ENCODE measurements around the gene BPIFB3. TPM values are rescaled to one million over a fixed set of nuclear protein-coding genes. Genes with fewer than 3 reads are reported as not detected.

Gene BPIFB3
- total and polyA plus RNA-seq, 2 of the 13 experiments (the other 11 are each of a cell fraction or from before 2014, with no cell fraction given): 0.09 TPM; not detected in 1

DNA sequence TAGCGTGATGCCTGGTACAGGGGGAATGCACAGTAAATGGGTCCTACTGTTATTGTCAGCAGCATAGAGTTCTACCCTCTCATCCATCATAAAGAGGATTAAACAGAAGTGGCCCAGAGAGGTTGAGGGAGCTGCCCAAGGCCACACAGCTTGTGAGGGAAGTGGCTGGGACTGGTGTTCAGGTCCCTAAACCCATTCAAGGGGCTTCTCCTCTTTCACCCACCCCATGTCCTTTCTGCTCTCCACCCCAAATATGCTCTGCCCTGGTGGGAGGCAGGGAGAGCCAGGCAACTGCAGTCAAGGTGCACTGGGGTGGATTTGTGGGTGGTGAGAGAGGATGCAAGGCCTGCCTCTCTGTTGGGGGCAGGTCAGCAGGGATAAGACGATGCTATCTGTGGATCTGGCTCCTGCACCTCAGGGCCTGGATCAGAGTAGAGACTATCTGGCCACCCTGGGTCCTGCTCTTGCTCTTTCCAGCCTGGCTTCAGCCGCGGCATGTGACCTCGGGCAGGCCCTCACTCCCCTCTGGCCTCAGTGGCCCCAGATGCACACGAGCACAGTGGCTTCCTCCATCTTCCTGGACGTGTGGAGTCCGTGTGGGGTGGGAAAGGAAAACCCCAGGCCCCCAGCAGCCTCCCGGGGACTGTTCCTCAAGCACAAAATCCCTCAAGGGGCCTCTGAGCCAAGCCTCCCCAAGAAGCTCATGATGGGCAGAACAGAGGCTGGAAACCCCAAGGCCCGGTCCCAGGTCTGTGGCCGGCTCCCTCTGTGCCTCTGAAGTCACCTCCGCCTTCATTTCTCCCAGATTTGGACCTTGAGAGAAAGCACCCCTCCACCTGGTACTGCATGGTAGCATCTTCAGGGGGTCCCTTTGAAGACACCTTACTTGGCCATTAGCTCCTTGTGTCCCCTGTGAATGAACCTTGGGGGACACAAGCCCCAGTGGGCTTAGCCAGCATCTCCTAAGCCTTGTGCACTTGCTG is 25.6 kb upstream of the BPIFB3 start (continued):
- 0 out of 2 replicates have a peak, but pooled peaks have one; percentile 29 for TF ChIP-seq SRY (CRISPR knock-in tag; IDR thresholded peaks at IDR 0.05)
- TF ChIP-seq PREB (CRISPR knock-in tag; IDR thresholded peaks at IDR 0.05): 0 out of 2 replicates have a peak, but pooled peaks have one; percentile 48
- no peak for TF ChIP-seq SOX5 (CRISPR knock-in tag; IDR thresholded peaks at IDR 0.05; ENCODE audit: borderline replicate concordance)
- TF ChIP-seq ZC3H13 (CRISPR knock-in tag; IDR thresholded peaks at IDR 0.05): no peak; the same call in 1 of the 2 replicates

- POLR2A ChIA-PET: interaction anchor here (1.4 kb wide), 1 partner anchor 15 kb away, joined by 3 read pairs; no protein-coding TSS in a partner anchor
- no peak overlapping the region for H3K9ac ChIP-seq (ENCODE audit: insufficient read depth, low read depth, low read length)
- no peak overlapping the region for H3K4me3 ChIP-seq (replicated peaks in 1 of 3; ENCODE audit: insufficient read depth in 1 of 3, low read depth in 2 of 3, low read length in 3 of 3)
- FAIRE-seq (no peak), DNase-seq (ENCODE audit: low spot score) (no peak), ATAC-seq (peak; percentile 39)
- peaks cover 20% of the 10 kb centered on the region for H3K4me1 ChIP-seq (ENCODE audit: insufficient read depth, low read length)
- peaks cover 4% of the 10 kb centered on the region; the same call in 1 of the 2 replicates for H4K20me1 ChIP-seq (ENCODE audit: insufficient read depth, low read length)
- no peak overlapping the region for H2AFZ ChIP-seq (ENCODE audit: low read length)
- CTCF ChIA-PET (ENCODE audit: low intra/inter-chr PET ratio, low total read pairs): no interaction called here
- no peaks in the 10 kb centered on the region for H3K36me3 ChIP-seq (replicated peaks in 1 of 2; ENCODE audit: control insufficient read depth in 1 of 2, insufficient read depth in 2 of 2, low read length in 2 of 2)
- in situ Hi-C loops (cut with HindIII; ENCODE audit: extremely low pct_ligation_motif_present, low pct_unique_long_range_greater_than_20kb) (no loop called here), intact Hi-C loops (cut with micrococcal nuclease; ENCODE audit: unreplicated experiment) (no loop called here)
- H3K79me2 ChIP-seq (ENCODE audit: insufficient read depth, low read length): no peaks in the 10 kb centered on the region
- H3K27ac ChIP-seq (ENCODE audit: extremely low read length, insufficient read depth, low read length): no peak overlapping the region
- no TSS peak for BruUV-seq (replicated peaks)
- H3K4me2 ChIP-seq (ENCODE audit: low read depth, low read length): no peak overlapping the region
- H3K9me3 ChIP-seq (ENCODE audit: low read length): no peaks in the 10 kb centered on the region
- WGBS (ENCODE audit: low lambda C conversion rate): 19% methylated on average over 7 of the region's 7 CpGs
- H3K27me3 ChIP-seq (ENCODE audit: control insufficient read depth in 1 of 2, insufficient read depth in 2 of 2, low read length in 2 of 2): peaks cover 0 to 19% of the 10 kb centered on the region in 2 experiments; a peak in 3 of 5 replicates
- TF ChIP-seq ZNF232 (CRISPR knock-in tag; IDR thresholded peaks at IDR 0.05; ENCODE audit: borderline replicate concordance) (no peak), ZNF24 (IDR thresholded peaks at IDR 0.05) (0 out of 2 replicates have a peak, but pooled peaks have one; percentile 10), NONO (IDR thresholded peaks at IDR 0.05) (no peak), NONO (CRISPR knock-in tag; conservative IDR thresholded peaks at IDR 0.05) (0 out of 2 replicates have a peak, but pooled peaks have one; percentile 5), BHLHE40 (IDR thresholded peaks at IDR 0.05; ENCODE audit: low read length) (peak; percentile 26; the same call in 1 of the 2 replicates), SMYD3 (CRISPR knock-in tag; IDR thresholded peaks at IDR 0.05) (no peak), CTCF (CRISPR knock-in tag; IDR thresholded peaks at IDR 0.05) (0 out of 2 replicates have a peak, but pooled peaks have one; percentile 4), MED8 (CRISPR knock-in tag; IDR thresholded peaks at IDR 0.05; ENCODE audit: insufficient replicate concordance) (peak; percentile 38), ZKSCAN8 (CRISPR knock-in tag; IDR thresholded peaks at IDR 0.05; ENCODE audit: borderline replicate concordance) (peak; percentile 65; the same call in 1 of the 2 replicates), ZKSCAN1 (IDR thresholded peaks at IDR 0.05; ENCODE audit: low read length) (peak; percentile 86), ZNF550 (CRISPR knock-in tag; IDR thresholded peaks at IDR 0.05; ENCODE audit: borderline replicate concordance) (no peak), FOXA1 (IDR thresholded peaks at IDR 0.05) (no peak), FOXA1 (CRISPR knock-in tag; IDR thresholded peaks at IDR 0.05) (peak; percentile 41; the same call in 1 of the 2 replicates), HMG20B (CRISPR knock-in tag; conservative IDR thresholded peaks at IDR 0.05) (no peak)
- TF ChIP-seq, protein P1, sequence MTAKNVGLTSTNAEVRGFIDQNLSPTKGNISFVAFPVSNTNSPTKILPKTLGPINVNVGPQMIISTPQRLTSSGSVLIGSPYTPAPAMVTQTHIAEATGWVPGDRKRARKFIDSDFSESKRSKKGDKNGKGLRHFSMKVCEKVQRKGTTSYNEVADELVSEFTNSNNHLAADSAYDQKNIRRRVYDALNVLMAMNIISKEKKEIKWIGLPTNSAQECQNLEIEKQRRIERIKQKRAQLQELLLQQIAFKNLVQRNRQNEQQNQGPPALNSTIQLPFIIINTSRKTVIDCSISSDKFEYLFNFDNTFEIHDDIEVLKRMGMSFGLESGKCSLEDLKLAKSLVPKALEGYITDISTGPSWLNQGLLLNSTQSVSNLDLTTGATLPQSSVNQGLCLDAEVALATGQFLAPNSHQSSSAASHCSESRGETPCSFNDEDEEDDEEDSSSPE (CRISPR knock-in tag; IDR thresholded peaks at IDR 0.05): no peak
Observed at GRCh38 chr20:33028875-33029274, 24.8 kb upstream of the BPIFB3 start.
